Measurements from ENCODE around the gene OR2H2.

Gene OR2H2

GRCh38 chr6:29584821-29585220, at the start of gene OR2H2:
TSS of gene OR2H2 (plus strand) at chr6:29585121. CDS start at chr6:29587945, 2,824 bp downstream.
- no peak for DNase-seq

GRCh38 chr6:29537714-29538403, 47.1 kb upstream of the OR2H2 start:
- DNase-seq, result no peak

- no peak for DNase-seq
Measured at GRCh38 chr6:29547573-29547972, 37.3 kb upstream of the OR2H2 start.

- DNase-seq, result peak in 1 of 2 experiments; percentile 14
Measured at GRCh38 chr6:29552512-29553051, 32.3 kb upstream of the OR2H2 start.

GRCh38 chr6:29553268-29554057, 31.5 kb upstream of the OR2H2 start:
- DNase-seq, result no peak

- no peak for DNase-seq
Measured at GRCh38 chr6:29554764-29555163, 30.2 kb upstream of the OR2H2 start.

GRCh38 chr6:29557320-29557719, 27.6 kb upstream of the OR2H2 start:
- no peak for DNase-seq

- no peak for DNase-seq
Measured at GRCh38 chr6:29558439-29559079, 26.4 kb upstream of the OR2H2 start.

GRCh38 chr6:29559524-29560287, 25.2 kb upstream of the OR2H2 start, which contains the start of gene UBD:
TSS of gene UBD (minus strand) at chr6:29559732. CDS start at chr6:29559701, 31 bp downstream.
- DNase-seq, result no peak

- DNase-seq, result no peak
Measured at GRCh38 chr6:29561091-29561490, 23.8 kb upstream of the OR2H2 start.

- DNase-seq, result no peak
Measured at GRCh38 chr6:29561606-29562181, 23.2 kb upstream of the OR2H2 start.

- DNase-seq, result no peak
Measured at GRCh38 chr6:29563435-29563965, 21.4 kb upstream of the OR2H2 start.

GRCh38 chr6:29564875-29565274, 20.0 kb upstream of the OR2H2 start:
- no peak for DNase-seq

GRCh38 chr6:29566856-29567255, 18.1 kb upstream of the OR2H2 start:
- no peak for DNase-seq

- no peak for DNase-seq
Measured at GRCh38 chr6:29567541-29567940, 17.4 kb upstream of the OR2H2 start.

GRCh38 chr6:29567991-29568390, 16.9 kb upstream of the OR2H2 start:
- no peak for DNase-seq

GRCh38 chr6:29576056-29576455, 8.9 kb upstream of the OR2H2 start:
- no peak for DNase-seq

- no peak for DNase-seq
Measured at GRCh38 chr6:29577544-29577943, 7.4 kb upstream of the OR2H2 start.

- peak in 1 of 2 experiments; percentile 50 for DNase-seq
Measured at GRCh38 chr6:29589423-29590048, 4.6 kb downstream of the OR2H2 start.

GRCh38 chr6:29590218-29590808, 5.4 kb downstream of the OR2H2 start:
- no peak for DNase-seq

GRCh38 chr6:29591677-29592076, 6.8 kb downstream of the OR2H2 start:
- no peak for DNase-seq
